Measurements from ENCODE around the gene CD53. TPM values are rescaled to one million over a fixed set of nuclear protein-coding genes. Genes with fewer than 3 reads are reported as not detected.
"Not testable (repeated sequence)": the region's sequence is repeated elsewhere in the genome, so short reads cannot be mapped to it uniquely, and the experiment has no call there.

CD53 gene
- polyA plus RNA-seq, 1 experiment: not detected

- ChIA-PET CTCF (no interaction called here), POLR2A (no interaction called here)
- no peak for DNase-seq (ENCODE audit: low read depth)
- no peak for TF ChIP-seq CTCF (IDR thresholded peaks at IDR 0.05; ENCODE audit: insufficient read depth, low read depth, low read length)
- Histone ChIP-seq H3K36me3 (ENCODE audit: control insufficient read depth, insufficient read depth, low read length) (no peaks in the 10 kb centered on the region), H3K4me3 (ENCODE audit: low read depth, low read length) (no peak overlapping the region), H3K27me3 (ENCODE audit: control insufficient read depth, insufficient read depth, low read length) (no peaks in the 10 kb centered on the region; the same call in 1 of the 2 replicates)
These were observed 13.9 kb upstream of the CD53 start for GRCh38 chr1:110859062-110859461.

- ChIA-PET POLR2A (no interaction called here), CTCF (no interaction called here)
- no peak overlapping the region for H3K4me3 ChIP-seq (ENCODE audit: low read depth, low read length)
- DNase-seq (ENCODE audit: low read depth): no peak
- TF ChIP-seq CTCF (IDR thresholded peaks at IDR 0.05; ENCODE audit: insufficient read depth, low read depth, low read length): no peak
- H3K27me3 ChIP-seq (ENCODE audit: control insufficient read depth, insufficient read depth, low read length): no peaks in the 10 kb centered on the region
- H3K36me3 ChIP-seq (ENCODE audit: control insufficient read depth, insufficient read depth, low read length): no peaks in the 10 kb centered on the region
These were observed 12.8 kb upstream of the CD53 start for GRCh38 chr1:110860174-110860573.

GRCh38 chr1:110860620-110861019 lies 12.3 kb upstream of the CD53 start:
- H3K4me3 ChIP-seq (ENCODE audit: low read depth, low read length); POLR2A ChIA-PET; H3K36me3 ChIP-seq (ENCODE audit: control insufficient read depth, insufficient read depth, low read length); H3K27me3 ChIP-seq (ENCODE audit: control insufficient read depth, insufficient read depth, low read length); DNase-seq (ENCODE audit: low read depth): not testable (repeated sequence)
- CTCF ChIA-PET: interaction anchor here (0.7 to 1.1 kb wide), 2 partner anchors 28 to 79 kb away, joined by 3 read pairs; no protein-coding TSS in a partner anchor

GRCh38 chr1:110861942-110862341 lies 11.0 kb upstream of the CD53 start:
- DNase-seq (ENCODE audit: low read depth); H3K27me3 ChIP-seq (ENCODE audit: control insufficient read depth, insufficient read depth, low read length); H3K36me3 ChIP-seq (ENCODE audit: control insufficient read depth, insufficient read depth, low read length); H3K4me3 ChIP-seq (ENCODE audit: low read depth, low read length); POLR2A ChIA-PET: not testable (repeated sequence)
- CTCF ChIA-PET: interaction anchor here (1.1 kb wide), 1 partner anchor 27 kb away, joined by 3 read pairs; no protein-coding TSS in a partner anchor

GRCh38 chr1:110864287-110864686 lies 8.7 kb upstream of the CD53 start:
- ChIA-PET CTCF (no interaction called here), POLR2A (no interaction called here)

GRCh38 chr1:110870721-110871388 lies 2.1 kb upstream of the CD53 start:
- no peak for TF ChIP-seq CTCF (IDR thresholded peaks at IDR 0.05; ENCODE audit: insufficient read depth, low read depth, low read length)
- H3K36me3 ChIP-seq (ENCODE audit: control insufficient read depth, insufficient read depth, low read length): no peaks in the 10 kb centered on the region
- H3K4me3 ChIP-seq (ENCODE audit: low read depth, low read length): no peak overlapping the region
- ChIA-PET CTCF (interaction anchor here (0.6 kb wide), 1 partner anchor 50 kb away, joined by 3 read pairs; no protein-coding TSS in a partner anchor), POLR2A (no interaction called here)
- no peak for DNase-seq (ENCODE audit: low read depth)
- H3K27me3 ChIP-seq (ENCODE audit: control insufficient read depth, insufficient read depth, low read length): peaks cover 4% of the 10 kb centered on the region; the same call in 1 of the 2 replicates

More at GRCh38 chr1:110864287-110864686, 8.7 kb upstream of the CD53 start:
- TF ChIP-seq CTCF (IDR thresholded peaks at IDR 0.05; ENCODE audit: insufficient read depth, low read depth, low read length): no peak
- DNase-seq (ENCODE audit: low read depth): no peak
- Histone ChIP-seq H3K36me3 (ENCODE audit: control insufficient read depth, insufficient read depth, low read length) (no peaks in the 10 kb centered on the region), H3K27me3 (ENCODE audit: control insufficient read depth, insufficient read depth, low read length) (no peaks in the 10 kb centered on the region), H3K4me3 (ENCODE audit: low read depth, low read length) (no peak overlapping the region)
